KBM-7 (cell line): ENCODE results near the gene KRTAP5-9.
"Not testable (repeated sequence)": the region's sequence is repeated elsewhere in the genome, so short reads cannot be mapped to it uniquely, and the experiment has no call there.

Experiments
- DNase-seq: peaks from one replicate; pipeline ENCODE4 v3.0.0-alpha.2; 2015
- in situ Hi-C: fragments of 300-500 bp; cut with MboI; formaldehyde crosslinking; loops from 2 replicates; pipeline ENCODE4 v1.14.3; 2020; ENCODE audit warnings: low sequenced_read_pairs, low pct_unique_long_range_greater_than_20kb, mixed read lengths

The KRTAP5-9 gene

GRCh38 chr11:71554996-71555395 lies 6.8 kb downstream of the KRTAP5-9 start:
- DNase-seq, result no peak
- in situ Hi-C loops, result no loop called here

GRCh38 chr11:71555508-71555907 lies 7.3 kb downstream of the KRTAP5-9 start:
- no peak for DNase-seq
- in situ Hi-C loops, result no loop called here

- no peak for DNase-seq
- in situ Hi-C loops, result no loop called here
Measured at GRCh38 chr11:71556018-71556417, 7.8 kb downstream of the KRTAP5-9 start.

- in situ Hi-C loops, result no loop called here
- DNase-seq, result no peak
Measured at GRCh38 chr11:71557257-71557656, 9.0 kb downstream of the KRTAP5-9 start.

- DNase-seq, result no peak
- in situ Hi-C loops, result no loop called here
Measured at GRCh38 chr11:71558996-71559395, 10.8 kb downstream of the KRTAP5-9 start.

GRCh38 chr11:71562120-71562519 lies 13.9 kb downstream of the KRTAP5-9 start:
- DNase-seq, result no peak
- in situ Hi-C loops, result no loop called here

GRCh38 chr11:71563406-71563805 lies 15.2 kb downstream of the KRTAP5-9 start:
- in situ Hi-C loops, result no loop called here
- DNase-seq, result peak; percentile 70

- in situ Hi-C loops, result no loop called here
- DNase-seq, result no peak
Measured at GRCh38 chr11:71564430-71564829, 16.2 kb downstream of the KRTAP5-9 start.

GRCh38 chr11:71565263-71565662 lies 17.0 kb downstream of the KRTAP5-9 start, which contains the start of gene KRTAP5-10:
KRTAP5-10 (plus strand) TSS chr11:71565563; CDS start chr11:71565588, 25 bp downstream.
- in situ Hi-C loops, result no loop called here
- no peak for DNase-seq

- in situ Hi-C loops, result no loop called here
- DNase-seq, result no peak
Measured at GRCh38 chr11:71566081-71566620, 17.9 kb downstream of the KRTAP5-9 start.

GRCh38 chr11:71566626-71567599 lies 18.7 kb downstream of the KRTAP5-9 start:
- in situ Hi-C loops, DNase-seq: not testable (repeated sequence)

GRCh38 chr11:71567633-71568032 lies 19.4 kb downstream of the KRTAP5-9 start:
- DNase-seq, in situ Hi-C loops: not testable (repeated sequence)

GRCh38 chr11:71568704-71569349 lies 20.6 kb downstream of the KRTAP5-9 start:
- DNase-seq, result no peak
- in situ Hi-C loops, result no loop called here

- DNase-seq, in situ Hi-C loops: not testable (repeated sequence)
Measured at GRCh38 chr11:71571101-71571850, 23.1 kb downstream of the KRTAP5-9 start.

GRCh38 chr11:71572811-71573210 lies 24.6 kb downstream of the KRTAP5-9 start:
- in situ Hi-C loops, result no loop called here

GRCh38 chr11:71574418-71574817 lies 26.2 kb downstream of the KRTAP5-9 start:
- no peak for DNase-seq
- in situ Hi-C loops, result no loop called here

More at GRCh38 chr11:71572811-71573210, 24.6 kb downstream of the KRTAP5-9 start:
- no peak for DNase-seq

- in situ Hi-C loops, result no loop called here
- DNase-seq, result no peak
Measured at GRCh38 chr11:71575723-71576424, 27.7 kb downstream of the KRTAP5-9 start.

GRCh38 chr11:71576688-71577465 lies 28.7 kb downstream of the KRTAP5-9 start:
- DNase-seq, in situ Hi-C loops: not testable (repeated sequence)
